Retinal pigment epithelial cell (primary cell): ENCODE data around the gene NNAT.

ENCODE experiments used
- DNase-seq: peaks from one replicate; pipeline ENCODE4 v3.0.0-alpha.2; 2010; ENCODE audit warnings: low read depth
- H3K4me3 ChIP-seq: 2 replicates; pipeline ENCODE4 v1.5.1; 2011; ENCODE audit warnings: mild to moderate bottlenecking, low read length, control low read depth, moderate library complexity
- CTCF ChIP-seq: conservative IDR thresholded peaks from 2 replicates; pipeline ENCODE4 v1.5.1; 2011; ENCODE audit warnings: low read depth, low read length, control low read depth, inconsistent platforms

The NNAT gene

GRCh38 chr20:37502654-37503053 lies 18.4 kb upstream of the NNAT start:
- no peak for TF ChIP-seq CTCF
- DNase-seq = no peak

GRCh38 chr20:37503256-37503927 lies 17.7 kb upstream of the NNAT start:
- TF ChIP-seq CTCF = no peak
- no peak overlapping the region for H3K4me3 ChIP-seq
- DNase-seq = no peak

More at GRCh38 chr20:37502654-37503053, 18.4 kb upstream of the NNAT start:
- no peak overlapping the region for H3K4me3 ChIP-seq

GRCh38 chr20:37504404-37505096 lies 16.5 kb upstream of the NNAT start:
- no peak for DNase-seq
- no peak for TF ChIP-seq CTCF
- no peak overlapping the region for H3K4me3 ChIP-seq

- TF ChIP-seq CTCF = no peak
- DNase-seq = no peak
- H3K4me3 ChIP-seq = no peak overlapping the region
Measured at GRCh38 chr20:37505263-37506151, 15.5 kb upstream of the NNAT start.

GRCh38 chr20:37506152-37506725 lies 14.8 kb upstream of the NNAT start:
- no peak for DNase-seq
- no peak overlapping the region for H3K4me3 ChIP-seq
- no peak for TF ChIP-seq CTCF

GRCh38 chr20:37510226-37510625 lies 10.8 kb upstream of the NNAT start:
- H3K4me3 ChIP-seq = no peak overlapping the region
- no peak for DNase-seq
- TF ChIP-seq CTCF = no peak
